Right lobe of liver (tissue), 6 donors: ENCODE measurements around the gene CSNK2A3. TPM values are rescaled to one million over a fixed set of nuclear protein-coding genes. Genes with fewer than 3 reads are reported as not detected.

Experiments
- ATAC-seq, 4 donors: fragments of 200-7000 bp; cut with Tn5 transposase; one replicate each; pipeline ENCODE4 v1.9.1; 2020; ENCODE audit warnings: mild to moderate bottlenecking in 4 of 4, moderate library complexity in 4 of 4
- DNase-seq, 3 donors: peaks; one replicate each; pipeline ENCODE4 v3.0.0-alpha.2; 2020
- H3K27ac ChIP-seq, 3 donors: fragments of 200-600 bp; one replicate each; pipeline ENCODE4 v1.8.0; 2022
- H3K27me3 ChIP-seq, 2 donors: fragments of 200-600 bp; one replicate each; pipeline ENCODE4 v1.8.0; 2022
- H3K36me3 ChIP-seq, 4 donors: fragments of 200-600 bp; sonication (generic) in 1 of 4; one replicate each; pipeline versions ENCODE4 v1.5.1 to v1.8.0; 2017 to 2022; ENCODE audit warnings: control low read depth in 1 of 4
- H3K4me1 ChIP-seq, 4 donors: fragments of 200-600 bp; sonication (generic) in 1 of 4; one replicate each; pipeline versions ENCODE4 v1.5.1 to v1.8.0; 2017 to 2022; ENCODE audit warnings: control low read depth in 1 of 4
- H3K4me3 ChIP-seq, 3 donors: fragments of 200-600 bp; one replicate each; pipeline ENCODE4 v1.8.0; 2022
- H3K9me3 ChIP-seq, 4 donors: fragments of 200-600 bp; sonication (generic) in 1 of 4; one replicate each; pipeline versions ENCODE4 v1.5.1 to v1.8.0; 2017 to 2022; ENCODE audit warnings: control low read depth in 1 of 4
- POLR2A ChIP-seq: fragments of 450-650 bp; IDR thresholded peaks from one replicate; pipeline ENCODE4 v1.6.1; 2017; ENCODE audit warnings: antibody characterized with exemption, mild to moderate bottlenecking
- WGBS: methylation state at CpG from one replicate; pipeline ENCODE4 v1.1.6; 2018; ENCODE audit warnings: low coverage, low lambda C conversion rate; ENCODE audit not compliant: insufficient coverage; ENCODE audit errors: missing lambda C conversion rate; 5-methylcytosine and 5-hydroxymethylcytosine counted together
- intact Hi-C, 2 donors: fragments of 100-400 bp; cut with DNase I; formaldehyde crosslinking; loops; one replicate each; pipeline versions ENCODE4 v1.11.2 to v1.14.1; 2022
- total RNA-seq, 6 experiments: library from RNA; depleted of rRNA in 2 of 6; stranded (reverse); fragments of >200 nt in 2 of 6; fragmentation: NEBNext Ultra II Directional in 3 of 6; extraction: Animal tissue kit (Norgen Biotek cat#: 25700) in 3 of 6; gene quantifications; one replicate each; pipeline versions ENCODE4 v1.1.0 to v1.2.4, GENCODE V29; 2016 to 2023
- TF ChIP-seq, protein P1 (sequence below), 4 donors: fragments of 200-600 bp in 3 of 4; fragments of 450-650 bp in 1 of 4; IDR thresholded peaks; one replicate each; pipeline versions ENCODE4 v1.5.1 to v1.8.0; 2016 to 2022; ENCODE audit warnings: antibody characterized with exemption in 4 of 4, mild to moderate bottlenecking in 2 of 4
- donor health status: DM: no; HTN: yes; CAD: no.
- donor health status: DM: no; HTN: no; CAD: no.
- donor health status: DM: no; HTN: no; CAD: no.
- donor health status: DM: no; HTN: yes; CAD: no.
- donor health status: DM: no; HTN: yes; CAD: no.

Gene CSNK2A3
- total RNA-seq, 6 experiments from 2014 or later: 0.29 to 1.4 (median 0.49) TPM; not detected in 1

DNA sequence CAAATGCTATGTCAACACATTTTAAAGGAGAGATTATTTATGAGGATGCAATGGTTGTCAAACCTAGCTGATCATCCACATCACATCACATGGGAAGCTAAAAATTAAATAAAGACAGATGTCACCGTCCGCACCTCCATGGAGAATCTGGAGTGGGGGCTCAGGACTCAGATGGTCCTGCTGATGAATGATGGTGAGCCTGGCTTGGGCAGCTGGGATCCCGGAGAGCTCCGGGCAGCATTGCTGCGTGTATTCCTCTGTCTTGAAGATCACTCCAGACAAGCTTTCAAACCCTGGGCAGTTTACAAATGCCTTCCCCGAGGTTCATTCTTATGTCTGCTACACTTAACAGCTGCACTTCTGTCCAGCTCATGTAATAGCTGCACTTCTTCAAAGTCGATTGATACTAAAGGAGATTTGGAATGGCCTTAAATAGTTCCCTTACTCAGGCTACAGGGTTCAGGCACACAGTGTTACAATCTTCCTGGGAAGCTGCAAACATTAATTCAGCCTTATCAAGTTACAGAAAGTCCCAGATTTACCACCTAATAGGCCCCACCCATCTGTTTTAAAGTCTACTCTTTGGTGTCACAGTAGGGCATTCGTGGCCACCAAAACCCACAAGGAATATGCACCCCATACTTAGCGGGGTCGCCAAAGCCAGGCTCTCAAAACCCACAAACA is 34.7 kb upstream of the CSNK2A3 start:
- Histone ChIP-seq H3K27me3 (no peaks in the 10 kb centered on the region), H3K9me3 (no peaks in the 10 kb centered on the region), H3K36me3 (no peaks in the 10 kb centered on the region), H3K4me3 (no peak overlapping the region), H3K27ac (no peak overlapping the region), H3K4me1 (peaks cover 0 to 7% (median 0%) of the 10 kb centered on the region in 4 donors)
- intact Hi-C loops: no loop called here
- ATAC-seq (no peak), DNase-seq (no peak)
- WGBS: 87% methylated on average over 7 of the region's 10 CpGs
- TF ChIP-seq, protein P1, sequence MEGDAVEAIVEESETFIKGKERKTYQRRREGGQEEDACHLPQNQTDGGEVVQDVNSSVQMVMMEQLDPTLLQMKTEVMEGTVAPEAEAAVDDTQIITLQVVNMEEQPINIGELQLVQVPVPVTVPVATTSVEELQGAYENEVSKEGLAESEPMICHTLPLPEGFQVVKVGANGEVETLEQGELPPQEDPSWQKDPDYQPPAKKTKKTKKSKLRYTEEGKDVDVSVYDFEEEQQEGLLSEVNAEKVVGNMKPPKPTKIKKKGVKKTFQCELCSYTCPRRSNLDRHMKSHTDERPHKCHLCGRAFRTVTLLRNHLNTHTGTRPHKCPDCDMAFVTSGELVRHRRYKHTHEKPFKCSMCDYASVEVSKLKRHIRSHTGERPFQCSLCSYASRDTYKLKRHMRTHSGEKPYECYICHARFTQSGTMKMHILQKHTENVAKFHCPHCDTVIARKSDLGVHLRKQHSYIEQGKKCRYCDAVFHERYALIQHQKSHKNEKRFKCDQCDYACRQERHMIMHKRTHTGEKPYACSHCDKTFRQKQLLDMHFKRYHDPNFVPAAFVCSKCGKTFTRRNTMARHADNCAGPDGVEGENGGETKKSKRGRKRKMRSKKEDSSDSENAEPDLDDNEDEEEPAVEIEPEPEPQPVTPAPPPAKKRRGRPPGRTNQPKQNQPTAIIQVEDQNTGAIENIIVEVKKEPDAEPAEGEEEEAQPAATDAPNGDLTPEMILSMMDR (IDR thresholded peaks at IDR 0.05): no peak
- TF ChIP-seq POLR2A: no peak

DNA sequence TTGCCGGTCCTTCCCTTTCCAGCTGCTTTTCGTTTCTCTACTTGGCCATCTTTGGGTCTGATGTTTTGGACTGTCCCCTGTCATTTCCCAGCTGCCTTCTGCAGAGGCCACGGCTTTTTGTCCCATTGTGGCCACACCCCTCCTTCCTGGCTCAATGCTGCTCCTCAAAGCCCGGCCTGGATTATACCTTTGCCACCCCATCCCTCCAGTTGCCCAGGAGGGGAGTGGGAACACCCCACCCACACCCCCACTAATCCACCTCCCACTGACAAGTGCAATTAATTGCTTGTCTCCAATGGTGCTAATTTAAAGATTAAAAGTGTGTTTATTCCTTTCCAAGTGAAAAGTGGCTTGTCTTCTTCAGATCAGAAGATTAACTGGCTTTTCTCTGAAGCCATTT is 34.2 kb upstream of the CSNK2A3 start:
- no peaks in the 10 kb centered on the region for H3K36me3 ChIP-seq
- 67% methylated on average over 4 of the region's 4 CpGs for WGBS
- H3K27me3 ChIP-seq: no peaks in the 10 kb centered on the region
- intact Hi-C loops: no loop called here
- ATAC-seq: no peak
- no peak for TF ChIP-seq POLR2A
- TF ChIP-seq, protein P1 (IDR thresholded peaks at IDR 0.05): no peak
- H3K27ac ChIP-seq: no peak overlapping the region
- H3K9me3 ChIP-seq: no peaks in the 10 kb centered on the region
- no peak for DNase-seq
- peaks cover 0 to 7% (median 0%) of the 10 kb centered on the region in 4 donors for H3K4me1 ChIP-seq
- H3K4me3 ChIP-seq: no peak overlapping the region

DNA sequence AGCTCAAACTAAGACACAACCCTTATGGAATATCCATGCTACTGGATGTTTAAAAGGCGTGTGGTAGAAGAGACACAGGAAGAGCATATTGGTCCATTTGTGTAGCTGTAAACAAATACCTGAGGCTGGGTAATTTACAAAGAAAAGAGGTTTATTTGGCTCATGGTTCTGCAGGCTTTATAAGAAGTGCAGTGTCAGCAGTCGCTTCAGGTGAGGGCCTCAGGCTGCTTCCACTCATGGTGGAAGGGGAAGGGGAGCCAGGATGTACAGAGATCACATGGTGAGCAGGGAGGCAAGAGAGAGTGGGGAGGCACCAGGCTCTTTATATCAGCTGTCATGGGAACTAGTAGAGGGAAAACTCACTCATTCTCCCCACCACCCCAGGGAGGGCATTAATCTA is 31.8 kb upstream of the CSNK2A3 start:
- TF ChIP-seq, protein P1 (IDR thresholded peaks at IDR 0.05): no peak
- no peak for TF ChIP-seq POLR2A
- no peak overlapping the region for H3K4me3 ChIP-seq
- no peak for ATAC-seq
- 100% methylated on average over 2 of the region's 2 CpGs for WGBS
- no peaks in the 10 kb centered on the region for H3K27me3 ChIP-seq
- intact Hi-C loops: no loop called here
- H3K9me3 ChIP-seq: no peaks in the 10 kb centered on the region
- H3K36me3 ChIP-seq: no peaks in the 10 kb centered on the region
- no peak for DNase-seq
- H3K4me1 ChIP-seq: peaks cover 0 to 7% (median 0%) of the 10 kb centered on the region in 4 donors
- H3K27ac ChIP-seq: no peak overlapping the region

DNA sequence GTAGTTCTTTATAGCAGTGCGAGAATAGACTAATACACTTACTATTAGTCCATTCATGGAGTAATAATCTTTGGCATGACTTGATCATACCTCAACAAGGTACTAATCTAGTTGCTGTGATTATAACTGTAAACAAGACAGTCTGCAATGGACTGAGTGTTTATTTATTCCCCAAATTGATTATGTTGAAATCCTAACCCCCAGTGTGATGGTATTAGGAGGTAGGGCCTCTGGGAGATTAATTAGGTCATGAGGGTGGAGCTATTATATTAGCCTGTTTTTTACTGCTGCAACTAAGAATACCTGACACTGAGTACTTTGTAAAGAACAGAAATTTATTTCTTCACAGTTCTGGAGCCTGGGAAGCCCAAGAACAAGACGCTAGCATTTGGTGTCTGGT is 30.9 kb upstream of the CSNK2A3 start:
- Histone ChIP-seq H3K27ac (no peak overlapping the region), H3K4me1 (peaks cover 0 to 7% (median 0%) of the 10 kb centered on the region in 4 donors), H3K27me3 (no peaks in the 10 kb centered on the region), H3K9me3 (no peaks in the 10 kb centered on the region), H3K36me3 (no peaks in the 10 kb centered on the region), H3K4me3 (no peak overlapping the region)
- TF ChIP-seq POLR2A: no peak
- TF ChIP-seq, protein P1 (IDR thresholded peaks at IDR 0.05): no peak
- WGBS: 96% methylated on average over 2 of the region's 2 CpGs
- DNase-seq (no peak), ATAC-seq (peak in 3 of 4 donors; percentile 33 to 66 (median 64))
- intact Hi-C loops: no loop called here
